ENCODE results near the gene OR10A7. TPM values are rescaled to one million over a fixed set of nuclear protein-coding genes. Genes with fewer than 3 reads are reported as not detected.

Gene OR10A7
- total and polyA plus RNA-seq, 2 experiments from 2014 or later: not detected

DNA sequence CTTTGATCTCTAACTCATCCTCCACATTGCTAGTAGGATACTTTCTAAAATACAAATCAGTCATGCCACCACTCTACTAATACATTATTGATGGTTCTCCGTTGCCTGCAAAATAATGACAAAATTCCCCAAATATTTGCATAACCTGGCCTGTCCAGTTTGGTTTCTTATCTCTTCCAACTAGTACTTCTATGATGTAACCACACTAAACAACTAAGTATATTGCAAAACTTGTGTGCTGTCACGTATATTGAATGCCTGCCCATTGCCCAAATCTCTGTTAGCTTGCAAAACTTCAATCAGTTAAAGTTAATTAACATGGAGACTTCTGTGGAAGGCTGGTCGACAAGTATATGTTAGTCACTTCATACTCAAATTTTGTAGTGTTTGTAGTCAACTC lies 30.1 kb downstream of the OR10A7 start:
- H3K27me3 ChIP-seq: no peaks in the 10 kb centered on the region
- no peaks in the 10 kb centered on the region for H3K9me3 ChIP-seq (ENCODE audit: low read depth)
- H3K9me2 ChIP-seq (replicated peaks; ENCODE audit: insufficient read depth): no peaks in the 10 kb centered on the region
- H4K20me1 ChIP-seq (ENCODE audit: insufficient read depth, poor library complexity, severe bottlenecking): no peaks in the 10 kb centered on the region
- no peak for DNase-seq (ENCODE audit: low spot score)
- H3K4me3 ChIP-seq: no peak overlapping the region
- no peaks in the 10 kb centered on the region for H3K36me3 ChIP-seq (replicated peaks; ENCODE audit: insufficient read depth, low read depth)
- 47% methylated on average over 3 of the region's 3 CpGs for WGBS (ENCODE audit: low lambda C conversion rate, missing lambda C conversion rate)
- H3K4me1 ChIP-seq (ENCODE audit: insufficient read depth): no peaks in the 10 kb centered on the region
- no peak for TF ChIP-seq EZH2 (IDR thresholded peaks at IDR 0.05; ENCODE audit: borderline replicate concordance)
- no peak for TF ChIP-seq EZH2phosphoT487 (IDR thresholded peaks at IDR 0.05; ENCODE audit: low read depth, severe bottlenecking, unreplicated experiment)
- TF ChIP-seq, protein P1, sequence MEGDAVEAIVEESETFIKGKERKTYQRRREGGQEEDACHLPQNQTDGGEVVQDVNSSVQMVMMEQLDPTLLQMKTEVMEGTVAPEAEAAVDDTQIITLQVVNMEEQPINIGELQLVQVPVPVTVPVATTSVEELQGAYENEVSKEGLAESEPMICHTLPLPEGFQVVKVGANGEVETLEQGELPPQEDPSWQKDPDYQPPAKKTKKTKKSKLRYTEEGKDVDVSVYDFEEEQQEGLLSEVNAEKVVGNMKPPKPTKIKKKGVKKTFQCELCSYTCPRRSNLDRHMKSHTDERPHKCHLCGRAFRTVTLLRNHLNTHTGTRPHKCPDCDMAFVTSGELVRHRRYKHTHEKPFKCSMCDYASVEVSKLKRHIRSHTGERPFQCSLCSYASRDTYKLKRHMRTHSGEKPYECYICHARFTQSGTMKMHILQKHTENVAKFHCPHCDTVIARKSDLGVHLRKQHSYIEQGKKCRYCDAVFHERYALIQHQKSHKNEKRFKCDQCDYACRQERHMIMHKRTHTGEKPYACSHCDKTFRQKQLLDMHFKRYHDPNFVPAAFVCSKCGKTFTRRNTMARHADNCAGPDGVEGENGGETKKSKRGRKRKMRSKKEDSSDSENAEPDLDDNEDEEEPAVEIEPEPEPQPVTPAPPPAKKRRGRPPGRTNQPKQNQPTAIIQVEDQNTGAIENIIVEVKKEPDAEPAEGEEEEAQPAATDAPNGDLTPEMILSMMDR (IDR thresholded peaks at IDR 0.05; ENCODE audit: poor library complexity): no peak
- H2AFZ ChIP-seq: no peak overlapping the region
- H3K27ac ChIP-seq: no peak overlapping the region
- no peaks in the 10 kb centered on the region for H3K79me2 ChIP-seq
- no peak overlapping the region for H3K4me2 ChIP-seq

DNA sequence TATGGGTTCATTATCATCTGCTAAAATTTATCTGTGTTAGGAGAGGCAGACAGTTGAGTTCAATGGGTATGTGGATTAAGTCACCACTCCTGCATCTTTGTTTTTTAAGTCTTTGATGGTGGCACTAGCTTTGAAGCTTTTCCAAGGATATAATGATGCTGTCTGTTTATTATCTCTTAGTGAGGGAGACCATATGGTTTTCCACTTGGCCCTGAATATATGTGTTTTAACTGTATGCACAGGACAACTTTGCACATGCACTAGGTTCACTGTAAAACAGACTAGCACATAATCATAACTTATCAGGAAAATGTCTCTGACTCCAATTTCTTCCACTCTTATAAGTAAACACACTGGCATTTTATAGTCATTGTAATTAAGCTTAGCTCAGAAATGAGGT lies 32.5 kb downstream of the OR10A7 start:
- no peak overlapping the region for H3K27ac ChIP-seq
- no peaks in the 10 kb centered on the region for H3K79me2 ChIP-seq
- H3K9me2 ChIP-seq (replicated peaks; ENCODE audit: insufficient read depth): no peaks in the 10 kb centered on the region
- TF ChIP-seq EZH2 (IDR thresholded peaks at IDR 0.05; ENCODE audit: borderline replicate concordance) (no peak), EZH2phosphoT487 (IDR thresholded peaks at IDR 0.05; ENCODE audit: low read depth, severe bottlenecking, unreplicated experiment) (no peak)
- TF ChIP-seq, protein P1 (IDR thresholded peaks at IDR 0.05; ENCODE audit: poor library complexity): no peak
- H3K4me1 ChIP-seq (ENCODE audit: insufficient read depth): no peaks in the 10 kb centered on the region
- H3K4me3 ChIP-seq: no peak overlapping the region
- no peak for DNase-seq (ENCODE audit: low spot score)
- H2AFZ ChIP-seq: no peak overlapping the region
- H3K9me3 ChIP-seq (ENCODE audit: low read depth): no peaks in the 10 kb centered on the region
- H3K36me3 ChIP-seq (replicated peaks; ENCODE audit: insufficient read depth, low read depth): no peaks in the 10 kb centered on the region
- H3K27me3 ChIP-seq: no peaks in the 10 kb centered on the region
- H3K4me2 ChIP-seq: no peak overlapping the region
- H4K20me1 ChIP-seq (ENCODE audit: insufficient read depth, poor library complexity, severe bottlenecking): no peaks in the 10 kb centered on the region

DNA sequence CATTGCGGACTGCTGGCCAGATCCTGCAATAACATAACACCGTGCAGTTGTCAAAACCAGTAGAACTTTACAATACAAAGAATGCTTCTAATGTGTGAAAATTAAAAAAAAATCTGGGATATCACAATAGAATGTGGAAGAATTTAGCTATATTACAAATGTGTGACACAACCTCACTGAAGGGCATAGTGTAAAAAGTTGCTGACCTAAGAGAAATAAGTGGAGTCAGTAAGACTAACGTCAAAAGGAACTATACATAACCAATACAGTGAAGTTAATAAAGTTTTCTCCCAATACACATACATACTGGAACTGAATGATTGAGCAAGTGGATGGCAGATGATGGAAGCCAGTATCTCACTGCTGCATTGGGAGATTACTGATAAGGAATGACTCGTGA lies 36.0 kb downstream of the OR10A7 start:
- no peaks in the 10 kb centered on the region for H3K79me2 ChIP-seq
- H3K9me3 ChIP-seq (ENCODE audit: low read depth): no peaks in the 10 kb centered on the region
- H3K9me2 ChIP-seq (replicated peaks; ENCODE audit: insufficient read depth): no peaks in the 10 kb centered on the region
- H3K27me3 ChIP-seq: no peaks in the 10 kb centered on the region
- no peak overlapping the region for H3K4me3 ChIP-seq
- H4K20me1 ChIP-seq (ENCODE audit: insufficient read depth, poor library complexity, severe bottlenecking): no peaks in the 10 kb centered on the region
- H2AFZ ChIP-seq: no peak overlapping the region
- H3K27ac ChIP-seq: no peak overlapping the region
- no peak overlapping the region for H3K4me2 ChIP-seq
- DNase-seq (ENCODE audit: low spot score): no peak
- no peak for TF ChIP-seq EZH2phosphoT487 (IDR thresholded peaks at IDR 0.05; ENCODE audit: low read depth, severe bottlenecking, unreplicated experiment)
- no peak for TF ChIP-seq EZH2 (IDR thresholded peaks at IDR 0.05; ENCODE audit: borderline replicate concordance)
- TF ChIP-seq, protein P1 (IDR thresholded peaks at IDR 0.05; ENCODE audit: poor library complexity): no peak
- H3K4me1 ChIP-seq (ENCODE audit: insufficient read depth): no peaks in the 10 kb centered on the region
- H3K36me3 ChIP-seq (replicated peaks; ENCODE audit: insufficient read depth, low read depth): no peaks in the 10 kb centered on the region
- WGBS (ENCODE audit: low lambda C conversion rate, missing lambda C conversion rate): 90% methylated on average over 4 of the region's 4 CpGs

DNA sequence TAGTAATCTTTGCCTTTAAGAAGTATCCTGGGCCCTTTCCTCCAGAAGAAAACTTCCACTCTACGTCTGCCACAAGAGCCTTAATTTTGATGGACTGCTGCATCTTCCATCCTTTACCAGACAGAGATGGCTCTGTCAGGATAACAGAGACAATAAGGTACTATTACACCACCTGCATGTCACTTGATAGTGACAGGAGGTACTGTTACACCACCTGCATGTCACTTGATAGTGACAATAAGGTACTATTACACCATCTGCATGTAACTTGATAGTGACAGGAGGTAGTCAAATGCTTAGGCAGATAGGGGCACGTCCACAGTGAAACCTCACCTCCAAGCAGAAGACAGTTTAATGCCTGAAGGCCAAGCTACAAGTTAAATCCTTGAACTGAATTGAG lies 37.5 kb downstream of the OR10A7 start:
- no peaks in the 10 kb centered on the region for H3K9me2 ChIP-seq (replicated peaks; ENCODE audit: insufficient read depth)
- H3K4me2 ChIP-seq: no peak overlapping the region
- H3K4me1 ChIP-seq (ENCODE audit: insufficient read depth): no peaks in the 10 kb centered on the region
- 82% methylated on average over 2 of the region's 2 CpGs for WGBS (ENCODE audit: low lambda C conversion rate, missing lambda C conversion rate)
- no peaks in the 10 kb centered on the region for H3K36me3 ChIP-seq (replicated peaks; ENCODE audit: insufficient read depth, low read depth)
- no peaks in the 10 kb centered on the region for H3K9me3 ChIP-seq (ENCODE audit: low read depth)
- H3K27ac ChIP-seq: no peak overlapping the region
- H3K79me2 ChIP-seq: no peaks in the 10 kb centered on the region
- no peaks in the 10 kb centered on the region for H3K27me3 ChIP-seq
- no peak for TF ChIP-seq EZH2 (IDR thresholded peaks at IDR 0.05; ENCODE audit: borderline replicate concordance)
- H2AFZ ChIP-seq: no peak overlapping the region
- no peak overlapping the region for H3K4me3 ChIP-seq
- no peaks in the 10 kb centered on the region for H4K20me1 ChIP-seq (ENCODE audit: insufficient read depth, poor library complexity, severe bottlenecking)
- DNase-seq (ENCODE audit: low spot score): no peak

Other genes with a start within 250 kb of the OR10A7 start
- not detected in 2 replicates for gene TESPA1, start 236.3 kb upstream of the OR10A7 start, total RNA-seq
- not detected in 2 replicates for gene TESPA1, start 236.3 kb upstream of the OR10A7 start, polyA plus RNA-seq
- not detected in 2 replicates for gene NEUROD4, start 201.1 kb upstream of the OR10A7 start, total RNA-seq
- not detected in 2 replicates for gene NEUROD4, start 201.1 kb upstream of the OR10A7 start, polyA plus RNA-seq
- not detected in 2 replicates for gene OR9K2, start 94.6 kb upstream of the OR10A7 start, total RNA-seq
- gene OR9K2, start 94.6 kb upstream of the OR10A7 start, polyA plus RNA-seq: not detected in 2 replicates
- gene OR6C74, start 23.6 kb downstream of the OR10A7 start, total RNA-seq: not detected in 2 replicates
- gene OR6C74, start 23.6 kb downstream of the OR10A7 start, polyA plus RNA-seq: not detected in 2 replicates
- gene OR6C6, start 75.5 kb downstream of the OR10A7 start, total RNA-seq: not detected in 2 replicates
- gene OR6C6, start 75.5 kb downstream of the OR10A7 start, polyA plus RNA-seq: not detected in 2 replicates
- not detected in 2 replicates for gene OR6C1, start 93.3 kb downstream of the OR10A7 start, total RNA-seq
- not detected in 2 replicates for gene OR6C1, start 93.3 kb downstream of the OR10A7 start, polyA plus RNA-seq
- gene OR6C3, start 109.7 kb downstream of the OR10A7 start, total RNA-seq: not detected in 2 replicates
- not detected in 2 replicates for gene OR6C3, start 109.7 kb downstream of the OR10A7 start, polyA plus RNA-seq
- not detected in 2 replicates for gene OR6C75, start 141.9 kb downstream of the OR10A7 start, total RNA-seq
- gene OR6C75, start 141.9 kb downstream of the OR10A7 start, polyA plus RNA-seq: not detected in 2 replicates
- gene OR6C65, start 179.5 kb downstream of the OR10A7 start, total RNA-seq: not detected in 2 replicates
- not detected in 2 replicates for gene OR6C65, start 179.5 kb downstream of the OR10A7 start, polyA plus RNA-seq
- gene OR6C76, start 205.2 kb downstream of the OR10A7 start, total RNA-seq: not detected in 2 replicates
- gene OR6C76, start 205.2 kb downstream of the OR10A7 start, polyA plus RNA-seq: not detected in 2 replicates
- gene OR6C2, start 223.1 kb downstream of the OR10A7 start, total RNA-seq: not detected in 2 replicates
- gene OR6C2, start 223.1 kb downstream of the OR10A7 start, polyA plus RNA-seq: not detected in 2 replicates
- gene OR6C70, start 249.1 kb downstream of the OR10A7 start, total RNA-seq: not detected in 2 replicates
- not detected in 2 replicates for gene OR6C70, start 249.1 kb downstream of the OR10A7 start, polyA plus RNA-seq

Data from hepatocyte (in vitro differentiated cells).